GF-D8 (cell line): ENCODE results near the gene TAOK1.
"Not testable (repeated sequence)": the region's sequence is repeated elsewhere in the genome, so short reads cannot be mapped to it uniquely, and the experiment has no call there.

ENCODE experiments used
- DNase-seq: peaks from one replicate; lab custom pipeline; 2025; lab: John Stamatoyannopoulos, UW

The TAOK1 gene

GRCh38 chr17:29549177-29549923 is 159.2 kb downstream of the TAOK1 start:
- no peak for DNase-seq

GRCh38 chr17:29555840-29556239 is 165.7 kb downstream of the TAOK1 start:
- no peak for DNase-seq

GRCh38 chr17:29557085-29557738 is 167.0 kb downstream of the TAOK1 start:
- DNase-seq, result no peak

- DNase-seq, result no peak
Observed at GRCh38 chr17:29557739-29558116, 167.6 kb downstream of the TAOK1 start.

GRCh38 chr17:29558139-29558538 is 168.0 kb downstream of the TAOK1 start:
- DNase-seq, result not testable (repeated sequence)

- DNase-seq, result no peak
Observed at GRCh38 chr17:29559640-29560039, 169.5 kb downstream of the TAOK1 start.

GRCh38 chr17:29560316-29560715 is 170.2 kb downstream of the TAOK1 start:
- no peak for DNase-seq

GRCh38 chr17:29561554-29562517 is 171.7 kb downstream of the TAOK1 start:
- DNase-seq, result no peak

GRCh38 chr17:29562615-29563014 is 172.5 kb downstream of the TAOK1 start:
- no peak for DNase-seq

GRCh38 chr17:29563816-29564215 is 173.7 kb downstream of the TAOK1 start:
- no peak for DNase-seq

GRCh38 chr17:29565643-29566472 is 175.7 kb downstream of the TAOK1 start:
- no peak for DNase-seq

- DNase-seq, result peak; percentile 9
Observed at GRCh38 chr17:29566473-29567303, 176.5 kb downstream of the TAOK1 start, which contains the start of gene ABHD15. Gene ABHD15 (minus strand): TSS chr17:29567037. CDS start chr17:29566966, 71 bp downstream.

GRCh38 chr17:29567304-29567553 is 177.1 kb downstream of the TAOK1 start:
- DNase-seq, result no peak

- no peak for DNase-seq
Observed at GRCh38 chr17:29567554-29568330, 177.6 kb downstream of the TAOK1 start.

GRCh38 chr17:29568331-29569244 is 178.4 kb downstream of the TAOK1 start, which contains the start of gene TP53I13:
Gene TP53I13 (plus strand): TSS chr17:29568701. CDS start chr17:29568759, 58 bp downstream.
- peak; percentile 47 for DNase-seq

GRCh38 chr17:29569245-29569950 is 179.2 kb downstream of the TAOK1 start:
- no peak for DNase-seq

- DNase-seq, result no peak
Observed at GRCh38 chr17:29570521-29570920, 180.4 kb downstream of the TAOK1 start.

GRCh38 chr17:29571486-29571882 is 181.3 kb downstream of the TAOK1 start:
- DNase-seq, result no peak
